Naive thymus-derived CD8-positive, alpha-beta T cell (primary cell): ENCODE data around the gene KRTAP10-10. TPM values are rescaled to one million over a fixed set of nuclear protein-coding genes. Genes with fewer than 3 reads are reported as not detected.
"Not testable (repeated sequence)": the region's sequence is repeated elsewhere in the genome, so short reads cannot be mapped to it uniquely, and the experiment has no call there.

ENCODE experiments used
- ATAC-seq, 2 donors: fragments of 150-1000 bp; cut with Tn5 transposase in 1 of 2; sonication (Bioruptor Pico), chemical (Tn5 transposase) in 1 of 2; 1 replicate in 1 of 2; 2 replicates in 1 of 2; pipeline ENCODE4 v1.10.0; 2021; ENCODE audit warnings: mild to moderate bottlenecking in 2 of 2, moderate library complexity in 2 of 2
- POLR2A ChIA-PET: fragments of 350-600 bp; sonication (Branson Sonifier 250); formaldehyde crosslinking; loops from one replicate; lab custom pipeline; 2021; ENCODE audit warnings: antibody characterized with exemption; lab: Charles Lee
- DNase-seq, 10 donors: peaks; one replicate each; pipeline versions ENCODE4 v3.0.0 to v3.0.0-alpha.2; 2020 to 2022
- H3K27ac Mint-ChIP-seq, 10 donors: one replicate each; pipeline ENCODE4 v1.8.0; 2020 to 2022; ENCODE audit warnings: mild to moderate bottlenecking in 10 of 10, mixed read lengths in 10 of 10, moderate library complexity in 4 of 10, inconsistent platforms in 1 of 10
- H3K27me3 Mint-ChIP-seq, 5 donors: one replicate each; pipeline ENCODE4 v1.8.0; 2021 to 2022; ENCODE audit warnings: mixed read lengths in 5 of 5
- H3K36me3 Mint-ChIP-seq, 3 donors: one replicate each; pipeline ENCODE4 v1.8.0; 2020 to 2022; ENCODE audit warnings: mixed read lengths in 3 of 3, mild to moderate bottlenecking in 2 of 3, inconsistent platforms in 1 of 3
- H3K4me1 Mint-ChIP-seq, 4 donors: one replicate each; pipeline ENCODE4 v1.8.0; 2021 to 2022; ENCODE audit warnings: mixed read lengths in 4 of 4
- H3K4me3 Mint-ChIP-seq, 10 donors: one replicate each; pipeline ENCODE4 v1.8.0; 2020 to 2022; ENCODE audit warnings: mild to moderate bottlenecking in 10 of 10, mixed read lengths in 10 of 10, moderate library complexity in 6 of 10, inconsistent platforms in 1 of 10
- H3K9me3 Mint-ChIP-seq, 9 donors: one replicate each; pipeline ENCODE4 v1.8.0; 2020 to 2022; ENCODE audit warnings: mixed read lengths in 9 of 9, mild to moderate bottlenecking in 3 of 9, inconsistent platforms in 1 of 9, moderate library complexity in 1 of 9
- polyA plus RNA-seq, 3 donors: library from polyadenylated mRNA; unstranded; fragments of 300-500 nt; fragmentation: Illumina TruSeq; gene quantifications; one replicate each; pipeline ENCODE4 v1.2.3, GENCODE V29; 2021
- total RNA-seq, 8 experiments: library from RNA in 2 of 8; stranded (reverse) in 2 of 8; gene quantifications; one replicate each; pipeline ENCODE4 v1.2.3 and lab custom pipeline; 2021 to 2026

Gene KRTAP10-10
- total and polyA plus RNA-seq, 5 experiments from 2014 or later = not detected

DNA sequence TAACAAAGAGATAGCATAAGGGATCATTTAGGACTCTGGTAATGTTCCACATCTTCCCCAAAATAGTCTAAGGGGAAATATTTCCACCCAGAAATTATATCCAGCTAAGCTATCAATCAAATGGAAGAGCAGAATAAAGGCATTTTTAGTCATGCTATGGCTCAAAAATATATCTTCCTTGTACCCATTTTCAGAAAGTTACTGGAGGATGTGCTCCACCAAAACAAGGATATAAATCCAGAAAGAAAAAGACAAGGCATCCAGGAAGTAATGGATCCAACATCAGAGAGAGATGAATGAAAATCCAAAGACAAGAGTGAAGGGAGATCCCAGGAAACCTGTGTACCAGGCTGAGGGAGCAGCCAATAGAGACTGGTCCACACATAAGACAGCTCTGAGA is 28.0 kb upstream of the KRTAP10-10 start:
- ATAC-seq (no peak), DNase-seq (no peak)
- peaks cover 0 to 18% (median 14%) of the 10 kb centered on the region in 3 donors for H3K36me3 Mint-ChIP-seq
- peak overlapping the region in 1 of 10 donors; percentile 38 for H3K4me3 Mint-ChIP-seq
- no peak overlapping the region for H3K27ac Mint-ChIP-seq
- POLR2A ChIA-PET = no interaction called here
- H3K9me3 Mint-ChIP-seq = peaks cover 10 to 32% (median 23%) of the 10 kb centered on the region in 9 donors
- peaks cover 0 to 14% (median 6%) of the 10 kb centered on the region in 4 donors for H3K4me1 Mint-ChIP-seq
- H3K27me3 Mint-ChIP-seq = peaks cover 0 to 4% (median 0%) of the 10 kb centered on the region in 5 donors

DNA sequence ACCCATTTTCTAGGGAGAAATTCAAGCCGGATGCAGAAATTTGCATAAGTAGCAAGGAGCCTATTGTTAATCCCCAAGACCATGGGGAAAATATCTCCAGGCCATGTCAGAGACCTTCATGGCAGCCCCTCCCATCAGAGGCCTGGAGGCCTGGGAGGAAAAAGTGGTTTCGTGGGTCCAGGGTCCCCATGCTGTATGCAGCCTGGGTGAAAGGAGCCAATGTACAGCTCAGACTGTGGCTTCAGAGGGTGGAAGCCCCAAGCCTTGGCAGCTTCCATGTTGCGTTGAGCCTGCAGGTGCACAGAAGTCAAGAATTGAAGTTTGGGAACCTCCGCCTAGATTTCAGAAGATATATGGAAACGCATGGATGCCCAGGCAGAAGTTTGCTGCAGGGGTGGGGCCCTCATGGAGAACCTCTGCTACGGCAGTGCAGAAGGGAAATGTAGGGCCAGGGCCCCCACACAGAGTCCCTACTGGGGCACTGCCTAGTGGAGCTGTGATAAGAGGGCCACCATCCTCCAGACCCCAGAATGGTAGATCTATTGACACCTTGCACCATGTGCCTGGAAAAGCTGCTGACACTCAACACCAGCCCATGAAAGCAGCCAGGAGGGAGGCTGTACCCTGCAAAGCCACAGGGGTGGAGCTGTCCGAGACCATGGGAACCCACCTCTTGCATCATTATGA is 26.9 kb upstream of the KRTAP10-10 start:
- Mint-ChIP-seq H3K9me3 (peaks cover 7 to 32% (median 23%) of the 10 kb centered on the region in 9 donors), H3K4me1 (peaks cover 3 to 21% (median 10%) of the 10 kb centered on the region in 4 donors), H3K27ac (peak overlapping the region in 1 of 10 donors; percentile 53), H3K36me3 (peaks cover 0 to 14% (median 14%) of the 10 kb centered on the region in 3 donors)
- ATAC-seq, H3K27me3 Mint-ChIP-seq, H3K4me3 Mint-ChIP-seq, DNase-seq, POLR2A ChIA-PET: not testable (repeated sequence)

DNA sequence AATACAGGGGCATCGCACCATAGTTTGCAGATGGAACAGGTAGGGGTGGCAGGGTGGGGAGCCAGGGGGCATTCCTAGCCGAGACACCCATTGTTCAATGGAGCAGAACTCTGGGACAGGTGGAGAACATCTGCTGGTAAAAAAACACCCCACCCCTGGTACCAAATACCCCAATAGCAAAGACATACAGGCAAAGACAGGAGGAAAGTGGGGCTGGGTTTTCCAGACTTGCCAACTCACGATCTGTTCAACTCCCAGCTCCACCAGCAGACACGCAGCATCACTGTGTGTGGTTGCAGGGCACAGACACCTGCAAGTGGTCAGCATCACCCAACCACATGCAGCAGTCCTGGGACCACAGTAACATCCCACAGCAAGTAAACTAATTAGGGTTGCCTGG is 25.6 kb upstream of the KRTAP10-10 start:
- POLR2A ChIA-PET = interaction anchor here (0.7 kb wide), 1 partner anchor 21 kb away, joined by 3 read pairs; no protein-coding TSS in a partner anchor
- Mint-ChIP-seq H3K27ac (peak overlapping the region in 1 of 10 donors; percentile 40), H3K4me1 (peaks cover 12 to 33% (median 17%) of the 10 kb centered on the region in 4 donors), H3K36me3 (peaks cover 0 to 14% (median 14%) of the 10 kb centered on the region in 3 donors), H3K27me3 (peaks cover 0 to 1% (median 0%) of the 10 kb centered on the region in 5 donors), H3K9me3 (peaks cover 7 to 36% (median 23%) of the 10 kb centered on the region in 9 donors), H3K4me3 (no peak overlapping the region)
- DNase-seq = no peak
- no peak for ATAC-seq

GRCh38 chr21:44612029-44612486 is 25.1 kb upstream of the KRTAP10-10 start, which contains the start of gene KRTAP10-8:
KRTAP10-8 (plus strand) TSS chr21:44612079; CDS start chr21:44612101, 22 bp downstream.
- H3K27ac Mint-ChIP-seq = peak within 1 kb of the TSS in 5 of 10 donors; percentile 13 to 41 (median 21)
- no peak for DNase-seq
- ATAC-seq = no peak
- H3K9me3 Mint-ChIP-seq = peaks cover 7 to 36% (median 22%) of the 10 kb centered on the region in 9 donors
- peaks cover 0 to 14% (median 14%) of the 10 kb centered on the region in 3 donors for H3K36me3 Mint-ChIP-seq
- H3K4me3 Mint-ChIP-seq = peak within 1 kb of the TSS in 2 of 10 donors; percentile 20 to 26
- POLR2A ChIA-PET = no interaction called here
- peaks cover 13 to 38% (median 22%) of the 10 kb centered on the region in 4 donors for H3K4me1 Mint-ChIP-seq
- H3K27me3 Mint-ChIP-seq = no peaks in the 10 kb centered on the region

GRCh38 chr21:44612669-44613229 is 24.4 kb upstream of the KRTAP10-10 start:
- Mint-ChIP-seq H3K27me3 (no peaks in the 10 kb centered on the region), H3K4me1 (peaks cover 15 to 45% (median 29%) of the 10 kb centered on the region in 4 donors), H3K9me3 (peaks cover 7 to 36% (median 22%) of the 10 kb centered on the region in 9 donors), H3K27ac (peak overlapping the region in 4 of 10 donors; percentile 13 to 44 (median 31)), H3K36me3 (peaks cover 0 to 14% (median 14%) of the 10 kb centered on the region in 3 donors), H3K4me3 (peak overlapping the region in 2 of 10 donors; percentile 20 to 26)
- DNase-seq (no peak), ATAC-seq (no peak)
- POLR2A ChIA-PET = no interaction called here

DNA sequence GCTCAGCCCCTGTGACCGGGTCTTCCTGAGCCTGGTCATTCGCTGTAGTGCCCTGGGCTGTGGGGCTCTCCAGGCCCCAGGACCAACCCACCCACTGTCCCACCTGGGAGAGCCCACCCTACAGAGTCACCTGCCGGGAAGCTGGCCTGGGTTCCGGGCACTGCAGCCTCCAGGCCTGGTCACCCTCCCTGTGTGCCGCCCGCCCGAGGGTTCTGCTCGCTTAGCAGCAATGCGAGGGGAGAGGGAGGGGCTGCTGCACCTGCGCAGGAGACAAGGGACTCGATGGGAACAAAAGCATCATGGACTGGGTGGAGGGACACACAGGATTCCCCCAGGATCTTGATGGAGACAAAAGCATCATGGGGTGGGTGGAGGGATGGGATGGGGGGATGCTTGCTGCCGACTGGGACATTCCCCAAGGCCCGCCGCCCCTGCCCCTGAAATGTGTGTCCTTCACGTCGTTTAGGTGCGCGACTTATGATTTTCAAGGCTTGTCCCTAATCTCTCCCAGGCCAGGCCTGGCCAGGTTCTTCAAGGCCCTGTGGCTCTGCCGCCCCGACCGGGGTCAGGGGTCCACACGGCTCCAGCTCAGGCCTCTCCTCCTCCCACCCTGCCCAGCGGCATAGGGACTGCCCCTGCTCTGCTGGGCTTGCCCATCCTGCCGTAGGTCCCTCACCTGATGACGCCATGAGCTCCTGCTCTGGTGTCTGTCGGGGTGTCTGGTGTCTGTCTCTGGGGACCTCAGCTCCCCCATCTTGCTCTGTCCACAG is 23.6 kb upstream of the KRTAP10-10 start:
- no peak overlapping the region for H3K27ac Mint-ChIP-seq
- H3K27me3 Mint-ChIP-seq = no peaks in the 10 kb centered on the region
- ATAC-seq = no peak
- no peak overlapping the region for H3K4me3 Mint-ChIP-seq
- peaks cover 7 to 39% (median 22%) of the 10 kb centered on the region in 9 donors for H3K9me3 Mint-ChIP-seq
- H3K4me1 Mint-ChIP-seq = peaks cover 20 to 53% (median 37%) of the 10 kb centered on the region in 4 donors
- POLR2A ChIA-PET = no interaction called here
- H3K36me3 Mint-ChIP-seq = peaks cover 0 to 14% (median 14%) of the 10 kb centered on the region in 3 donors
- DNase-seq = no peak

GRCh38 chr21:44614161-44614631 is 23.0 kb upstream of the KRTAP10-10 start:
- H3K4me1 Mint-ChIP-seq = peaks cover 26 to 59% (median 43%) of the 10 kb centered on the region in 4 donors
- peaks cover 4 to 42% (median 20%) of the 10 kb centered on the region in 9 donors for H3K9me3 Mint-ChIP-seq
- DNase-seq (no peak), ATAC-seq (no peak)
- POLR2A ChIA-PET = no interaction called here
- peak overlapping the region in 2 of 10 donors; percentile 63 to 64 for H3K27ac Mint-ChIP-seq
- peak overlapping the region in 1 of 10 donors; percentile 51 for H3K4me3 Mint-ChIP-seq
- H3K27me3 Mint-ChIP-seq = no peaks in the 10 kb centered on the region
- peaks cover 0 to 14% (median 13%) of the 10 kb centered on the region in 3 donors for H3K36me3 Mint-ChIP-seq

DNA sequence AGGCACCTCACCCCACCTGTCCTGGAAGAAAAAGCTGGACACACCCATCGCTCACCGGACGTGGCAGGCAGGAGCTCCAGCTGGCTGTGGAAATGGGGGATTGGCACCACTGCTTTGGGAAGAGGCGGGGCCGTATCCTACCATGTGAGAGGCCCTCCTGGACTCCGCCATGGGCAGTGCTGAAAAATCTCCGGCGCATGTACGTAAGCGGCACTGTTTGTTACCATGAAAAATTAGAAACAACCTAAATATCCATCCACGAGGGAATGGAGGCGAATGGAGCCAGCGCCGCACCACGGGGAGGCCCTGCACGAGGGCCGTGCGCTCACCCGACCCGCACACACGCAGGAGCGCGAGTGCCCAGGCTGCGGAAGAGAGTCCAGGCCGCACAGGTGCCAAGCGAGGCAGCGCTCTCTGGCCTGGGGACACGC is 22.2 kb upstream of the KRTAP10-10 start:
- Mint-ChIP-seq H3K27ac (peak overlapping the region in 1 of 10 donors; percentile 83), H3K4me3 (no peak overlapping the region), H3K36me3 (peaks cover 0 to 14% (median 13%) of the 10 kb centered on the region in 3 donors), H3K4me1 (peaks cover 33 to 67% (median 51%) of the 10 kb centered on the region in 4 donors), H3K27me3 (no peaks in the 10 kb centered on the region), H3K9me3 (peaks cover 5 to 42% (median 20%) of the 10 kb centered on the region in 9 donors)
- POLR2A ChIA-PET = interaction anchor here (0.7 to 2.7 kb wide), 3 partner anchors 38 to 45 kb away, joined by 5 to 11 read pairs (median 6); partner anchors contain the start of gene KRTAP12-3
- ATAC-seq (no peak), DNase-seq (no peak)

- Mint-ChIP-seq H3K36me3 (peaks cover 0 to 17% (median 15%) of the 10 kb centered on the region in 3 donors), H3K4me3 (peak overlapping the region in 5 of 10 donors; percentile 24 to 79 (median 67)), H3K27ac (peak overlapping the region in 8 of 10 donors; percentile 32 to 94 (median 84)), H3K27me3 (no peaks in the 10 kb centered on the region), H3K9me3 (peaks cover 7 to 40% (median 23%) of the 10 kb centered on the region in 9 donors), H3K4me1 (peaks cover 35 to 69% (median 53%) of the 10 kb centered on the region in 4 donors)
- no peak for DNase-seq
- POLR2A ChIA-PET = interaction anchor here (0.7 to 2.7 kb wide), 3 partner anchors 38 to 44 kb away, joined by 5 to 11 read pairs (median 6); partner anchors contain the start of gene KRTAP12-3
- no peak for ATAC-seq
Observed at GRCh38 chr21:44615466-44615865, 21.7 kb upstream of the KRTAP10-10 start.

DNA sequence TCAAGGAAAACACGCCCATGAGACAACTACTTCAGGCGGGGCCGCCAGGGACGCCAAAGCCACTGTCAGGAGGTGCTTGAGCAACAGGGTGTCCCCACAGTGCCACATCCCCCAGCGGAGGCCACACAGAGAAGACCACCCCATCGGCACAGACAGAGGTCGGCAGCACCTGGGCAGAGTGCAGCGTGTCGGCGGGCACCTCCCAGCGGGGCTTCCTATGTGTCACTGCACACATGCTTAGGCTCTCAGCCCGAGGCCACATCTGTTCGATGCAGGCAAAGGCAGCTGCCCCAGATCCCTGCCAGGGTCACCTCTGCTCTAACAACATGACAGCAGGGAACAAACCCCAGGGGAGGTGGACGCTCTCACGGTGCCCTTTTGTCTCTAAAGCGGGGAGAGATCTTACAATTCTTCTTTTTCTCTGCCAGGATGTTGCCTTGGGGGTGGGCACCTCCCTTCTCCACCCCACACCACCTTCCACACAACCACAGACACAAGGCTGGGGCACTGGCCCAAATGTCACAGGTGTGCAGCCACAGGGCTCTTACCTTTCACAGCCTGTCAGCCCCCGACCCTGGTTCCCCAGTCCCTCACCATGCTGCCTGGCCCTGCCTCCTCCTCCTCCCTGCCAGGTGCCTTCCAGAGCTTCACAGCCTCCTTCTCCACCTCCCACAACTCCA is 21.1 kb upstream of the KRTAP10-10 start:
- H3K27ac Mint-ChIP-seq = peak overlapping the region; percentile 64 to 94 (median 87)
- H3K36me3 Mint-ChIP-seq = peaks cover 0 to 22% (median 17%) of the 10 kb centered on the region in 3 donors
- POLR2A ChIA-PET = interaction anchor here (1.0 to 2.7 kb wide), 2 partner anchors 37 to 42 kb away, joined by 6 to 11 read pairs; partner anchors contain the start of gene KRTAP12-3
- H3K4me1 Mint-ChIP-seq = peaks cover 36 to 69% (median 58%) of the 10 kb centered on the region in 4 donors
- H3K9me3 Mint-ChIP-seq = peaks cover 13 to 40% (median 24%) of the 10 kb centered on the region in 9 donors
- ATAC-seq (no peak), DNase-seq (peak in 2 of 10 donors; percentile 13 to 19)
- H3K4me3 Mint-ChIP-seq = peak overlapping the region; percentile 24 to 79 (median 58)
- no peaks in the 10 kb centered on the region for H3K27me3 Mint-ChIP-seq

- H3K4me3 Mint-ChIP-seq = peak overlapping the region in 7 of 10 donors; percentile 28 to 79 (median 64)
- no peaks in the 10 kb centered on the region for H3K27me3 Mint-ChIP-seq
- peak overlapping the region in 9 of 10 donors; percentile 59 to 94 (median 85) for H3K27ac Mint-ChIP-seq
- ATAC-seq = no peak
- H3K9me3 Mint-ChIP-seq = peaks cover 13 to 36% (median 23%) of the 10 kb centered on the region in 9 donors
- H3K36me3 Mint-ChIP-seq = peaks cover 0 to 22% (median 17%) of the 10 kb centered on the region in 3 donors
- no peak for DNase-seq
- POLR2A ChIA-PET = interaction anchor here (2.7 kb wide), 1 partner anchor 42 kb away, joined by 11 read pairs; the partner anchor contains the start of gene KRTAP12-3
- peaks cover 36 to 69% (median 58%) of the 10 kb centered on the region in 4 donors for H3K4me1 Mint-ChIP-seq
Observed at GRCh38 chr21:44616591-44616926, 20.6 kb upstream of the KRTAP10-10 start.
